Stimulated activated CD8-positive, alpha-beta memory T cell treated with anti-CD3 and anti-CD28 coated beads, Interleukin-2, amount 100 ng/mL, for 48 hours (primary cell): ENCODE data around the gene MMP28.

ENCODE experiments used
- DNase-seq, 2 donors: peaks; one replicate each; pipeline ENCODE4 v3.0.0-alpha.2; 2020; ENCODE audit warnings: low read depth in 2 of 2

The MMP28 gene

GRCh38 chr17:35799942-35800341, 4.5 kb upstream of the MMP28 start:
- DNase-seq: no peak

DNA sequence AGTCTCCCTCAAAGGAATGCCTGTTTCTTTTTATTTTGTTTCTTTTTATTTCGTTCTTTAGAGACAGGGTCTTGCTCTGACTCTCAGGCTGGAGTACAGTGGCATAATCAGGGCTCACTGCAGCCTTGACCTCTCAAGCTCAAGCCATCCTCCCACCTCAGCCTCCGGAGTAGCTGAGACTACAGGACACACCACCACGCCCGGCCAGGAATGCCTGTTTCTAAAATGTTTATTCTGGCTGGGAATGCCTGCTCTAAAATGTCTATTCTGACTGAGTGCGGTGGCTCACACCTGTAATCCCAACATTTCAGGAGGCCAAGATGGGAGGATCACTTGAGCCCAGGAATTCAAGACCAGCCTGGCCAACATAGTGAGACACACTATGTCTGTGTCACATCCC, 2.5 kb upstream of the MMP28 start:
- DNase-seq: no peak

- no peak for DNase-seq
These were observed 1.9 kb upstream of the MMP28 start for GRCh38 chr17:35797370-35797769.

DNA sequence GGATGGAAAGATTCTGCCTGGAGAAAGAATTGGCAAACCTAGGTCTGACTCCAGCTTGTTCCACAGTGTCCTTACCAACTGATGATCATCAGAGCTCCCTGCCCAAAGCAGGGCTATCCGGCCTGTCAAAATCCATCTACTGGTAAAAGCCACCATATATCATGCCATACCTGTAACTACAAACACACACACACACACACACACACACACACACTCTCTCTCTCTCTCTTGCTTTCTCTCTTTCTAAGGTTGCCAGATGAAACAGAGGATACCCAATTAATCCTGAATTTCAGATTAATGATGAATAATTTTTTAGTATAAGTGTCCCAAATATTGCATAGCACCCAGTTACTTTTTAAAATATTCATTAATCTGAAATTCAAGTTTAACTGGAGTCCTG, 1.5 kb upstream of the MMP28 start:
- no peak for DNase-seq

DNA sequence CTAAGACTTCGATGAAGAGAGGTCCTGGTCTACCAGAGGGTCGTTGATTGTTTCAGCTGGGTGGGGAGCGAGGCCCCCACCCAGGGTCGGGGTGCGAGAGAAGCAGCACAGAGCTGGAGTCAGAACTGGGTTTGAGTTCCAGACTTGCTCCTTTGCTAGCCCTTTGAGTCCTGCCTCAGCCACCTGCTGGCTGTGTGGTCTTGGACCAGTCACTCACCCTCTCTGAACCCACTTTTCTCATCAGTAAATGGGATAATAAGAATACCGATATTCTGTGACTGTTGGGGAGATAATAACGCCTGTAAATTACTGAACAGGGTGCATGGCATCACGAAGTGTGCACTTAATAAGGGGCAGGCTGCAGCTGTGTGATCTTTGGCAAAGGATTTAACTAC, 427 bp upstream of the MMP28 start:
- DNase-seq: no peak

DNA sequence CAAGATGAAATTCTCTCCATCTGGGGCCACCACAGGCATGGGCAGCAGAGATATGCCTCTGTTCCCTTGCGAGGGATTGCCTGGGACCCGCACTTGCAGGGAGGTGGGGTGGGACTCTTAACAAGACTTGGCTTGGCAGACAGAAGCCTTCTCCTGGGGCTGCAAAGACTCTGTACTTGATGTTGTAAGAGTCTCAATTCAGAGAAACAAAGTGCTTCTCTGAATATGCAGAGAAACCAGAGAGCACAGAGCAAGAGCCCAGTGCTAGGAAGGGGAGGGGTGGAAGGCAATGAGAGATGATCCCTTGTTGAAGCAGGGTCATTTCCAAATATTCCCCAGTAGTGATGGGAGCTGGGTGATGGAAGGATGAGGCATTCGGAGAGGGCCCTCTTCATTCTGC, 2.2 kb downstream of the MMP28 start:
- DNase-seq: no peak

GRCh38 chr17:35791681-35792350, 3.6 kb downstream of the MMP28 start:
- no peak for DNase-seq

DNA sequence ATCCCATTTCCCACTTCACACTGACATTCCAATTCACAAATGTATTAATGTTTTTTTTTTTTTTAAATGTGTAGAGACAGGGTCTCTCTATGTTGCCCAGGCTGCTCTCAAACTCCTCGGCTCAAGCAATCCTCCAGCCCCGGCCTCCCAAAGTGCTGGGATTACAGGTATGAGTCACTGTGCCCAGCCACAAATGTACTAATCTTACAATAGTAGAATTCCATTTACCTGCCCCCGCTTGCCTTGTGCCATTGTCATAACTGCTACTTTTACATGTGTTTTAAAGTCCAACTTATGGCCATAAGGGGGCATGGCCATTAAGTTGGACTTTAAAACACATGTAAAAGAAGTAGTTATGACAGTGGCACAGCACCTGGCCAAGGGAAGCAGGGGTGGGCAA, 4.6 kb downstream of the MMP28 start:
- no peak for DNase-seq

DNA sequence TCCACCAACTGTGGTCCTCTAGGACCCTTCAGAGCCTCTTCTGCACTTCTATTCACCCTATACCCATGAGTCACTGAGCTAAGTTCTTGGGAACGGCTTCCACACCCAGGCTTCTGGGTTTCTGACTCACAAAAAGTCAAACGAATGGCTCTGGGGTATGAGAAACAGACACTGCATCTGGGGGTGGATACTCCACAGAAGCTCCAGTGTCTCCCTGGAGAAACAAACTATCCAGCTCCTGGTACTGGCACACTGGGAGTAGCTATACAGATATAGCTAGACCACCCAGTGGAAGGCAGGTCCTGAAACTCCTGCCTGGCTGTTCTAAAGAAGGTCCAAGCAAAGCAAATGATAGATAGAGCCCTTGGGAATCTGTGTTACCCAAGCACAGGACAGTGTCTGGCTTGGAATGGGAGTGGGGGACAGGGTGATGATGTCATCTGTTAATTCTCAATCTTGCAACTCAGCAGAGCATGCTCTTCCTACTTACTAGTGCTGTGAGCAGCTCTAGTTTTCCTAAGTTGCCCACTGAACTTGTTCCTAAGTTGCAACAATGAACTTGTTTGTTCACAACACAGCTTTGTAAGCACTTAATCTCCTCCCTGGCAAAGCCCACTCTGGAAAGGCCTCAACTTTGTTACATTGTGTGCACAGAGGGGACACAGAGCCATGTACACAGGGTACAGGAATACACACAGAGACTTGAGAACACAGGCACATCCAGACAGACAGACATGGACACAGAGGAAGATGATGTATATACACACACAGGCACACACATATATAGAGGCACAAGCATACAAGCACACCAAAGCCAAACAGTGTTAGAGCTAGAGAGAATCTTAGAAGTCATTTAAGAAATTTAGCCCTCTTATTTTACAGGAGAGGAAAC, 6.7 kb downstream of the MMP28 start:
- DNase-seq: no peak

DNA sequence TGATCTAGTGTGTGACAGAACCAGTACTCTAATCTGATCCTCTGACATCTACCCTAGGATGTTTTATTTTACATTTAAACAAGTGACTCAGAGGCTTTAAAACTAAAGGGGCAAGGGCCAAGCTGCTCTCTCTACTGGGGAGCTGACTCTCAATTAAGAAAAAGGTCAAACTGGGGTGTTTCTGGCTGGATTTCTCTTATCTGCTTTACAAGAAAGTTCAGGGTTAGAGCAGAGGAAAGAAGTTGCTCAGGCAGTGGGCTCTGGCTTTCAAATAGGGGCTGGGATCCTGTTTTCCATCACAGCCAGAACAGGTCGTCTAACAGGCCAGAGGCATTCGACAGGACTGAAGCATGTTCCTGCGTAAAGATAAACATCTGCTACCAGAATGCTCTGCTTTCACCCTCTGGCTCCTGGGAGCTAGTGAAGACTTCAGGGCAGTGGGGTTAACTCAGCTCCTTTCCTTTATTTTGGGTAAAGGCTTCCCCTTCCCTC, 8.5 kb downstream of the MMP28 start:
- no peak for DNase-seq

DNA sequence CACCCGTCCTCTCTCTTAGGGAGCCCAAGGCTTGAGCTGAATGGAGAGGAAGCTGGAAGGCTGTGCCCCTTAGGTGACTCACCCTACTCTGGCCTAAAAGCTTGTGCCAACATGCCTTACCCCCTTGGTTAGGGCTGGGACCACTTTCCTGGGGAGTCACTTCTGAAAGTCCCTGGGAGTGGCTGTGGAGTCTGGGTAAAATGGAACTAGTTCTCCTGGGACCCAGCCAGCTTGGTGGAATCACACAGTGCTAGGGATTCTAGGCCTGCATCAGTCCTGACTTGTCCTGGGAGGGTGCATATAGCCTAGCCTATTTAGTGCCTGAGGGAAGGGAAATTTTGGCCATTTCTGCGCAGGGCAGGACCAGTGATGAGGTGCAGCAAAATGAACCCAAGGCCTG, 10.5 kb downstream of the MMP28 start:
- no peak for DNase-seq

DNA sequence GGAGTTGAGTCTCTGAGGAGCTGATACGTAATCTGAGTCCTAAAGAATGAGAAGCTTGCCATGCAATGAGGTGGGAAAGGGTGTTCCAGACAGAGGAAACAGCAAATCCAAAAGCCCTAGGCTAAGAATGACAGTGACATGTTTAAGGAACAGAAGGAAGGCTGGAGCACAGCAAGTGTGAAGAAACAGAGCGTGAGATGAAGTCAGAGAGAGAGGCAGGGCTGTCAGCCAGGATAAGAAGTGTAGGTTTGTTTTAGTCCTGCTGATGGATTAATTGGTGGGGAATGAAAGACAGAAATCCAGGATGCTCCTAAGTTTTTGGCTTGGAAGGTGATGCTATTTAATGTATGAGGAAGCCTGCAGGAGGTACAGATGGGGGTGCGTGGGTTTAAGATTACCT, 14.5 kb downstream of the MMP28 start:
- DNase-seq: no peak

DNA sequence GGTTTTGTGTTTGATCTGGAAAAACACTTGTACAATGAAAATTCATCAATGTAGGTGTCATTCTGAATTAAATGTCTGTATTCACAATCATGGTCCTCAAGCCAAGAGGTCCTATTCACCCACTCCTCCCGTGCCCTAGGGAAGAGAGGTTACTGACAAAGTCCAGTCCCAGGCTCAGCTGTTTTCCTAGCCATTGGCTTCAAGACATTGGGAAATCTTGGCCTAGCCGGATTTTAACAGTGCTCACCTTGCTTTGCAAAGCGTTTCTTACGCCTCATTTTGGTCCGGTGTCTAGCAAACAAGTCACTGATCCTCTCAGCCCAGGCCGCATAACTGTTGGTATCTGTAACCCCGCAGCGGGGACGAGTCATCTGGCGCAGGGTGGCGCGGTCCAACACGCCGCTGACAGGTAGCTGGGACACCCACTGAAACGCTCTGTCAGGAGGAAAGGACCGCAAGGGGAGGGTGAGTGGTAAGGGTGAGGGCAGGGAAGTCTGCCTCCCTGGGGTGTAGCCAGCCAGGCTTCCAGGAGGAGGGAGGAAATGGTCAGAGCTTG, 16.7 kb downstream of the MMP28 start:
- DNase-seq: no peak

DNA sequence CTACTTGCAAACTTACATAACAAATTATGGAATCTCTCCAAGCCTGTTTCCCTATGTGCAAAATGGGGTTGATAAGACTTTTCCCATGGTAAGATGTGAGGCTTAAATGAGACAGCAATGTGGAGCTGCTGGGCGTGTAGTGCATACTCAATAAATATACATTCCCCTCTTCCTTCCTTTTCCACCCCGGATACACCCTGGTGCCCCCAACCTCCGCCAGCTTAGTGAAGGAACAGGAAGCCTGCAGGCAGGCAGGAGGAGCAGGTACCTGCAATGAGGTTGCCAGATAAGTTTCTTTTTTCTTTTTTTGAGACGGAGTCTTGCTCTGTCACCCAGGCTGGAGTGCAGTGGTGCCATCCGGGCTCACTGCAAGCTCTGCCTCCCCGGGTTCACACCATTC, 19.9 kb downstream of the MMP28 start:
- no peak for DNase-seq

DNA sequence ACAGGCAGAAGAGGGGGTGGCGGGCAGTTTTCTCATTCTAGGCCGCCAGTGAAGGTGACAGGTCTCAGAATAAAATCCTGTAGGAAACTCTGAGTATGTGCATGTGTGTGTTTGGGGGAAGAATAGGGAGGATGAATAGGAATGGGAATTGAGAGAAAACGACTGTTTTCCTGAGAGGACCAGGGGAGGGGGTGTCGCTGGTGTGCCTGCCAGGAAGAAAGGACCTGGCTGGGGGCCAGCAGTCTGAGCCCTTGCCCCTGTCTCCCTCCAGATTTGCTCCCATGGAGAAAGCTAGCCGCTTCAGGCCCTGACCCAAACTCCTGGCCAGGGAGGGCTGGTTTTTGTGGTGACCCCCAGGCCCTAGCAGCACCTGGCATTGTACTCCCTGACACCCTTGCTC, 20.4 kb downstream of the MMP28 start:
- no peak for DNase-seq

- no peak for DNase-seq
These were observed 20.9 kb downstream of the MMP28 start for GRCh38 chr17:35774499-35774898.

DNA sequence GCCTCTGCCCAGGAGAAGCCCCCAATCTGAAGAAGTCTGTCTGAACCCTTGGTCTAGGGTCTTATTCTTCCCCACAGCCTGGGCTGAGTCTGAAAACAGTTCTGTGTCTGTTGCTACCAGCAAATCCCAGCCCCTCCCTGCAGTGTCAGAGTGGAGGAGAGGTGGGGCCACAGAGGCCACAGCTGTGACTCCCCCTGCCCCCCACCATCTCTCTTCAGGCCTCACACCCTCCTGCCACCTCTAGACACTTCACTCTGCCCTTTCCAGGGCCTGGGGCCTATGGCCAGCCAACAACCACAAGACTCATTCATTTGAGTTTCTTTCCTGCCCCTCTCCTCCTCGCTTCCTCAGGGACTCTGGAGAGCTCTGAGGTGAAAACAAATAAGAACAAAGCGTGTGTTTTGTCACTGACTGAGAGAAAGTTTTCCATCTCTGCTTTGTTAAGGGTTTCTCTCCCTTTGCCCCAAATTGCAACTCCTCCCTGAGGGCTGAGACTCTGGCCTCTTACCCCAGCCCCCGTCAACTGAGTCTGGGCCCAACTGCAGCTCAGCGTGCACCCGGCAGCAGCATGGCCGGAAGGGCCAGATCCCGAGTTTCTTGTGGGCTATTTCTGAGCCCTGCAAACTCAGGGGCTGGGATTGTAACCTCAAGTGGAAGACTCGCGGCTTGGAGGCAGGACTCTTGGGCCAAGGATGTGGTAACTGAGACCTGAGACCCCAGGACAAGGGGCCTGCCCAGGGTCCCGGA, 21.6 kb downstream of the MMP28 start:
- no peak for DNase-seq

GRCh38 chr17:35773129-35773528, 22.3 kb downstream of the MMP28 start:
- no peak for DNase-seq

GRCh38 chr17:35769895-35770486, 25.4 kb downstream of the MMP28 start:
- no peak for DNase-seq

- no peak for DNase-seq
These were observed 26.6 kb downstream of the MMP28 start for GRCh38 chr17:35768797-35769196.

DNA sequence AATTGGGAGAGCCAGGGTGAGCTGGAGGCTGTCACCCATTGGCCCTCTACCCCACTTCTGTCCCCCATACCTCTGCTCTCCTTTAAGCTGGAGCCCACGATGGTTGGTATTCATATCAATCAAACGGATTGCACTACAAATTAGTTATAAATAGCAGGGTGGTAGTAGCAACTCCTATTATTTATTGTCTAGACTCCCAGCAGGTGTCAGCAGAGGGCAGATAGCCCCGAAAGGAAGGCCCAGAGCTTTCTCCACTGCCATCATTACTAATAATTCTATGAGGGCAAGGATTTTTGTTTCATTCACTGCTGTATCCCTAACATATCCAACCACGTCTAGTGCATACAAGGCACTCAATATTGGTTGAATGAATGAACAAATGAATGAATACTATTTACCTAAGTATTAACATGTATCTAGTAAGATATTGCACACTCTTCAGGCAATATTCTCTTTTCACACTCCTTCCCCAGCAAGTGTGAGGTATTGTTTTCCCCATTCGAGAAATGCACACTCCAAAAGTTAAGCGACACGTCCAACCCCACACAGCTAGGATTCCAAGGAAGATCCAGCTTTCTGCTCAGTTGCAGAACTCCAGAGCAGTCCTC, 28.4 kb downstream of the MMP28 start:
- DNase-seq: no peak
